HEK293T (cell line): ENCODE measurements around the gene PIP5K1B.

Experiments used
- BHLHE40 ChIP-seq: fragments of 450-650 bp; IDR thresholded peaks from 2 replicates; pipeline ENCODE4 v1.6.1; 2016; ENCODE audit warnings: mild to moderate bottlenecking, moderate library complexity, borderline replicate concordance
- L3MBTL2 ChIP-seq: fragments of 450-650 bp; conservative IDR thresholded peaks from 2 replicates; pipeline ENCODE4 v1.6.1; 2016; ENCODE audit warnings: mild to moderate bottlenecking
- NFRKB ChIP-seq: fragments of 450-650 bp; IDR thresholded peaks from 2 replicates; pipeline ENCODE4 v1.6.1; 2016; ENCODE audit warnings: mild to moderate bottlenecking, moderate library complexity
- SP1 ChIP-seq: fragments of 450-650 bp; IDR thresholded peaks from 2 replicates; pipeline ENCODE4 v1.6.1; 2017
- ZNF384 ChIP-seq: fragments of 450-650 bp; IDR thresholded peaks from 2 replicates; pipeline ENCODE4 v1.6.1; 2016

DNA sequence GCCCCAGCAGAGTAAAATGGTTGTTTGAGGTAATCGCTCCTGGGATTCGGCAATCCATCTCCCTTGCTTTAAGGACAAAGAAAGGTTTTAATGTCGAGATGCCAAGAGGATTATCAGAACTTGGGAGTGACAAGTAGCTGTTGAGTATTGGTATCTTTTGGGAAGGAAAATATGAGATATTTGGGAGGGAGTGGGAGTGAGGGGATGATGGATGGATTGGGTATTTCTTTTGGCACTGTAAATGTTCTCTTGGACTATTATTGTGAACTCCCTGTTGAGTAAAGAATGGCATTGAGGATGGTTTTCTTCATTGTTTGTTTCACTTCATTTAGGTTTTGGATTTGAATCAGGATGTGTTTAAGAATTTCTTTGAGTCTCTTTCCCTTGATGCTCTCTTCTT is 86.1 kb downstream of the PIP5K1B start:
- TF ChIP-seq BHLHE40: no peak
- no peak for TF ChIP-seq L3MBTL2
- TF ChIP-seq NFRKB: no peak
- TF ChIP-seq SP1: no peak
- no peak for TF ChIP-seq ZNF384
